Coronary artery (tissue), 2 donors: ENCODE data around the gene CT47A1.
"Not testable (repeated sequence)": the region's sequence is repeated elsewhere in the genome, so short reads cannot be mapped to it uniquely, and the experiment has no call there.

Experiments used
- DNase-seq: peaks from one replicate; pipeline ENCODE4 v3.0.0-alpha.2; 2017; ENCODE audit warnings: low spot score
- H3K27ac ChIP-seq, 2 donors: fragments of 200-600 bp; sonication (generic); one replicate each; pipeline ENCODE4 v1.5.1; 2016 to 2019
- H3K4me3 ChIP-seq: fragments of 200-600 bp; sonication (generic); 2 replicates; pipeline ENCODE4 v1.5.1; 2016; ENCODE audit warnings: mild to moderate bottlenecking, moderate library complexity
- CTCF ChIP-seq: fragments of 200-600 bp; sonication (generic); IDR thresholded peaks from one replicate; pipeline ENCODE4 v1.5.1; 2019; ENCODE audit warnings: antibody characterized with exemption

The CT47A1 gene

GRCh38 chrX:121009764-121010163, 24.2 kb upstream of the CT47A1 start:
- Histone ChIP-seq H3K27ac (no peak overlapping the region), H3K4me3 (no peak overlapping the region)
- no peak for TF ChIP-seq CTCF
- no peak for DNase-seq

DNA sequence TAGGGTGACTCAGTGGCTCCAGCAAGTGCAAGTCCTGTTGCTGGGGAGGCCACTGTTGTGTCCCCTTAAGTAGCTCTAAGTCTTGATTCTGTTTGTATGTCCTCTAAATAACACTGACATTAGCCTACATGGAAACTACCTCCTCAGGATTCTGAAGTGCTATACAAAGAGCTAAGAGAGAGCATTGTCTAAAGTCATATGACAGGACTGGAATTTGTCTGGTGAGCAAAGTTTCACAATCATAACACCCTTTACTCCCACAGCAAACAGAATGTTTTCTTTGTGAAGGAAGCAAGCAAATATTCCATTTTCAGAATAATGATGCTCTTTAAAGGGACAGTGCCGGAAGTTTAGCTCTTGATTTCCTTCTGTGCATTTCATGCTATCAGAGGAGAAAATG, 23.4 kb upstream of the CT47A1 start:
- Histone ChIP-seq H3K4me3 (no peak overlapping the region), H3K27ac (no peak overlapping the region)
- TF ChIP-seq CTCF = no peak
- no peak for DNase-seq

DNA sequence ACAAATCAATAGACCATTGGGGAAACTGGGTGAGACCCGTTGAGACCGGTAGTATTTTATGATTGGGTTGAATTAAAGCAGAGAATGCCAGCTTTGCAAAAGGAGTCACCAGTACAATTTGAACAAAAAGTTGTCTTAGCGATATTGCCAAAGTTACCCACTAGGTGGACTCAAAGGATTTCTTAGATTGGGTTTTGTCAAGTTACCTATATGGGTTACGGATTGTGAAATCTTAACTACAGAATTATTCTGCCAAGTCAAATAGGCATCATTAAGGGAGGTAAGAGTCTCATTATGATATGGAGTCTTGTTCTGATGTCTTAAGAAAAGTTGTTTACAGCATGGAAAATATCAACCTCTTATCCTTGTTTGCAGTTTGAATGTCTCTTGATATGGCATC, 15.0 kb upstream of the CT47A1 start:
- no peak for DNase-seq
- no peak for TF ChIP-seq CTCF

DNA sequence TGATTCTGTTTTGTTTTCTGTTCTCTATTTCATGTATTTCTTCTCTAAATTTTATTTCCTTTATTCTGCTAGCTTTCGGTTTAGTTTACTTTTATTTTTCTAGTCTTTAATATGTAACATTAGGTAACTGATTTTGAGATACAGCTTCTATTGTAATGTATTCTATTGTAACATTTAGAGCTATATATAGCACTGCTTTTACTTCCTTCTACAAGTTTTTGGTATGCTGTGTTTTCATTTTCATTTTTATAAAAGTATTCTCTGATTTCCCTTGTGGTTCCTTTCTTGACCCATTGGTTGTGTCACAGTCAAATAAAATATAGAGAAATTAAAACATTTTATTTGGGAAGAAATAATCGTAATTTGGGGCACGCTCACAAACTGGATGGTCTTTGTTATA, 13.9 kb upstream of the CT47A1 start:
- H3K4me3 ChIP-seq = no peak overlapping the region
- no peak for TF ChIP-seq CTCF
- DNase-seq = no peak
- no peak overlapping the region for H3K27ac ChIP-seq

More for the DNA sequence above, 15.0 kb upstream of the CT47A1 start:
- Histone ChIP-seq H3K4me3 (no peak overlapping the region), H3K27ac (no peak overlapping the region)

DNA sequence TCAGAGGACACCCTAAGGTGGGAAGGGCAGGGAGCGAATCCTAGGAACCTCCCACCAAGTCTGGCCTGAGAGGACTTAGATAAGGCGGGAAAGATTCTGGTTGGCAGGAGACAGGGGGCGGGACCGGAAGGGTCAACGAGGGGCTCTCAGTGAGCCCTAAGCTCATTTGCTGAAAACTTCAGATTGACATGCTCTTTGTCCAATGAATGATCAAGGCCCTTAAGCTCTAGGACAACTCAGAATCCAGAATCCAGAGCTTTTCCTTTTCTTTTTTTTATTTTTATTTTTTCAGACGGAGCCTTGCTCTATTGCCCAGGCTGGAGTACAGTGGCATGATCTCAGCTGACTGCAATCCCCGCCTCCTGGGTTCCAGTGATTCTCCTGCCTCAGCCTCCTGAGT, 29.1 kb downstream of the CT47A1 start, which contains the start of gene CT47A7:
Gene CT47A7, minus strand, starts transcription at position 101 of the 400 bp plus-strand sequence. CDS start 255 bp downstream, outside the sequence.
- not testable (repeated sequence) for DNase-seq, H3K27ac ChIP-seq, H3K4me3 ChIP-seq
